ENCODE results near the gene SRSF7.
A peak's percentile ranks its signal among the peaks of the same experiment; 100 is the strongest.

The SRSF7 gene

DNA sequence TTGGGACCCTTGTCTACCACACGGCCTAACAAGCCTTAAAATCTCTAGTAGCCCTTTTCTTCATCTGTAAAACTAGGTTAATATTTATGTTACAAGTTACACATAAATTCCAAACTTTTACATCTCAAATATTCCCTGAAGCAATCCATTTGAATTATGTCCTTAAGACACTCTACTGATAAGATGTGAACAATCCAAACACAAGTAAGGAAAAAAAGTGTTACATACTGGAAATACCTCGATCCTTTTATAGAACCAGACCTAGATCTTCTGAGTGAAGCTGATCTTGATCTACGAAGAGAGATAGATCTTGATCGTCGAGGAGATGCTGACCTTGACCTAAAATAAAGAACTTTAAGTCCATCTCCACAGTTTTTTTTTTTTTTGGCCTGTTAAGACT, 3.3 kb downstream of the SRSF7 start:
- H3K4me1 Mint-ChIP-seq: peaks cover 47% of the 10 kb centered on the region

DNA sequence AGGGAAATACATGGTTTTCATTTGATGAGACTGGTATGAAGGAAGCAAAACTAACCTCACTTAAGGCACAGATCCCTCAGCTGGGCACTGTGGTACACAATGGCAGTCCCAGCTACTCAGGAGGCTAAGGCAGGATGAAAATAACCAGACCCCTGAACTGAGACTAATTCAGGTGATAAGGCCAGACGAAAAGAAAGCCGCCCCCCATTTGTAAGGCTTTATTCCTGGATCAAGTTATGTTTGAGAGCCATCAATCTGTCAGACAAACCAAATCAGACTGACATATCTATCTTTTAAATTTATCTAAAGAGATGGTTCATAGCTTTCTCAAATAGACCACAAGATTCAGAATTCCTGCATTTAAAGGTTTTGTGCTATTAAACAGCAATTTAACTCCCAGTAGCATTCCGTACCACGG, 4.1 kb downstream of the SRSF7 start:
- peaks cover 82% of the 10 kb centered on the region for H3K36me3 Mint-ChIP-seq (ENCODE audit: low read depth)
- peak overlapping the region in 2 of 3 experiments; percentile 40 to 62 for H3K27ac Mint-ChIP-seq
- TF ChIP-seq, protein P1, sequence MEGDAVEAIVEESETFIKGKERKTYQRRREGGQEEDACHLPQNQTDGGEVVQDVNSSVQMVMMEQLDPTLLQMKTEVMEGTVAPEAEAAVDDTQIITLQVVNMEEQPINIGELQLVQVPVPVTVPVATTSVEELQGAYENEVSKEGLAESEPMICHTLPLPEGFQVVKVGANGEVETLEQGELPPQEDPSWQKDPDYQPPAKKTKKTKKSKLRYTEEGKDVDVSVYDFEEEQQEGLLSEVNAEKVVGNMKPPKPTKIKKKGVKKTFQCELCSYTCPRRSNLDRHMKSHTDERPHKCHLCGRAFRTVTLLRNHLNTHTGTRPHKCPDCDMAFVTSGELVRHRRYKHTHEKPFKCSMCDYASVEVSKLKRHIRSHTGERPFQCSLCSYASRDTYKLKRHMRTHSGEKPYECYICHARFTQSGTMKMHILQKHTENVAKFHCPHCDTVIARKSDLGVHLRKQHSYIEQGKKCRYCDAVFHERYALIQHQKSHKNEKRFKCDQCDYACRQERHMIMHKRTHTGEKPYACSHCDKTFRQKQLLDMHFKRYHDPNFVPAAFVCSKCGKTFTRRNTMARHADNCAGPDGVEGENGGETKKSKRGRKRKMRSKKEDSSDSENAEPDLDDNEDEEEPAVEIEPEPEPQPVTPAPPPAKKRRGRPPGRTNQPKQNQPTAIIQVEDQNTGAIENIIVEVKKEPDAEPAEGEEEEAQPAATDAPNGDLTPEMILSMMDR (IDR thresholded peaks at IDR 0.05; ENCODE audit: unreplicated experiment in 3 of 3): no peak
- H3K4me1 Mint-ChIP-seq: peaks cover 42% of the 10 kb centered on the region
- no peaks in the 10 kb centered on the region for H3K27me3 Mint-ChIP-seq (ENCODE audit: low read depth)
- no peaks in the 10 kb centered on the region for H3K9me3 Mint-ChIP-seq
- H3K4me3 Mint-ChIP-seq: peak overlapping the region; percentile 52 to 69 (median 61)

More for the DNA sequence above, 3.3 kb downstream of the SRSF7 start:
- TF ChIP-seq, protein P1 (IDR thresholded peaks at IDR 0.05; ENCODE audit: unreplicated experiment in 3 of 3): no peak
- H3K4me3 Mint-ChIP-seq: peak overlapping the region; percentile 66 to 81 (median 77)
- peaks cover 75% of the 10 kb centered on the region for H3K36me3 Mint-ChIP-seq (ENCODE audit: low read depth)
- no peaks in the 10 kb centered on the region for H3K27me3 Mint-ChIP-seq (ENCODE audit: low read depth)
- no peaks in the 10 kb centered on the region for H3K9me3 Mint-ChIP-seq
- peak overlapping the region; percentile 4 to 45 (median 42) for H3K27ac Mint-ChIP-seq

DNA sequence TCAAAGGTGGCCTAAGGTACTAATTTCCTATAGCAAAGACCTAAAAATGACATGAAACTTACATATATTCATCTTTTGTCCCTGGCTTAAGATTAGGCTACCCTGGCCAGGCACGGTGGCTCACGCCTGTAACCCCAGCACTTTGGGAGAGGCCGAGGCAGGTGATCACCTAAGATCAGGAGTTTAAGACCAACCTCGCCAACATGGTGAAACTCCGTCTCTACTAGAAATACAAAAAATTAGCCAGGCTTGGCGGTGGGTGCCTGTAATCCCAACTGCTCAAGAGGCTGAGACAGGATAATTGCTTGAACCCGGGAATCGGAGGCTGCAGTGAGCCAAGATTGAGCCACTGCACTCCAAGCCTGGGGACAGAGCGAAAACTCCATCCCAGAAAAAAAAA, 5.9 kb downstream of the SRSF7 start:
- Mint-ChIP-seq H3K4me1 (peaks cover 39% of the 10 kb centered on the region), H3K4me3 (no peak overlapping the region), H3K36me3 (ENCODE audit: low read depth) (peaks cover 87% of the 10 kb centered on the region), H3K27me3 (ENCODE audit: low read depth) (no peaks in the 10 kb centered on the region), H3K27ac (no peak overlapping the region), H3K9me3 (no peaks in the 10 kb centered on the region)
- TF ChIP-seq, protein P1 (IDR thresholded peaks at IDR 0.05; ENCODE audit: unreplicated experiment in 3 of 3): no peak

DNA sequence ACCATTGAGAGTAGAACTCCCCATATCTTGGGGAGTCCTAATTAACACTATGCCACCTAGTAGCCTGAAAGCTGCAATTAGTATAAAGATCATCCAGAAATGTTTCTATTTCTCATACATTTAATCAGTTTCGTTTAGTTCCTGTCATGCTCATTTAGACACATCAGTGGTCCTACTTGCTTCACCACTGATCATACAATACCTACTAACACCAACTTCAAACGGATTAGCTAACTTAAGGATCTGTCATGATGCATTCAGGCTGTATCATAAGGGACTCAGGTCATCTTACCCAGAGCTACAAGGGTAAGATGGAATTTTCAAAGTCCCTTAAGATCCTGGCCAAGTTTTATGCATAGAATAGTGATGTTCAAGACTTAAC, 6.8 kb downstream of the SRSF7 start:
- Mint-ChIP-seq H3K27ac (peak overlapping the region in 1 of 3 experiments; percentile 40), H3K27me3 (ENCODE audit: low read depth) (no peaks in the 10 kb centered on the region), H3K4me1 (peaks cover 32% of the 10 kb centered on the region), H3K4me3 (no peak overlapping the region), H3K9me3 (peaks cover 3% of the 10 kb centered on the region), H3K36me3 (ENCODE audit: low read depth) (peaks cover 87% of the 10 kb centered on the region)
- TF ChIP-seq, protein P1 (IDR thresholded peaks at IDR 0.05; ENCODE audit: unreplicated experiment in 3 of 3): no peak

DNA sequence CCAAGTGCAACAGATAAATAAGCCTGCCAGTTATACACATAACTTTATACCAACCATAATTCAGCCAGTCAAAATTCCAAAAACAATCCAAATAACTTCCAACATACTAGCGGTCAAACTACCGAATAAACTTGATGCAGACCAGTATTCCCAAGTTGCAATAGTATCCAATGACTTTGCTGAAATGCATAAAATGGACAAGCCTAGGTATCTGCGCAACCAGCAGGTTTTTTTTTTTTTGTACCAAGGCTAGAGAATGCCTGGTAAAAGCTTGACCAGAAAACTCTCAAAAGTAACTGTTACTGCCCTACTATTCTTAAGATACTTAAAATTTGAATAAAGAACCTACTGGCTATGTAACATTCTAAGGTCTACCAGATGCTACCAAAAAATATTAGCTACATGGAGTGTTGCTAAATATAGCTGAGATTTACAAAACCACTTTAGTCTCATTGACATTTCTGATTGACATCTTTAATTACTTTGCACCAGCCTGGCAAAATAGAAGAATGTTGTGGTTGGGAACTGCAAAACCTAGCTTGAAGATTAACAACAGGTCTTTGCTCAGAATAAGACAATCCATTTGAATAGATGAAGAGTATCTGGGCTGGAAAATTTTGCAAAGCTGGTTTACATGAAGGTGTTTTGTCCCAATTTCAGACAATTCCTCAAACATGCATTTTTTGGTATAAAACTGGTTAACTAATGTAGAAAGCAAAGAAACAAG, 7.3 kb downstream of the SRSF7 start:
- H3K9me3 Mint-ChIP-seq: peaks cover 6% of the 10 kb centered on the region
- TF ChIP-seq, protein P1 (IDR thresholded peaks at IDR 0.05; ENCODE audit: unreplicated experiment in 3 of 3): no peak
- H3K27me3 Mint-ChIP-seq (ENCODE audit: low read depth): no peaks in the 10 kb centered on the region
- peak overlapping the region in 1 of 3 experiments; percentile 40 for H3K27ac Mint-ChIP-seq
- H3K36me3 Mint-ChIP-seq (ENCODE audit: low read depth): peaks cover 87% of the 10 kb centered on the region
- peaks cover 26% of the 10 kb centered on the region for H3K4me1 Mint-ChIP-seq
- H3K4me3 Mint-ChIP-seq: no peak overlapping the region

Data from nephron (organoid).